GM23338 (cell line): ENCODE results near the gene STAC. TPM values are rescaled to one million over a fixed set of nuclear protein-coding genes. Genes with fewer than 3 reads are reported as not detected.
"Not testable (repeated sequence)": the region's sequence is repeated elsewhere in the genome, so short reads cannot be mapped to it uniquely, and the experiment has no call there.

Experiments
- ATAC-seq: fragments of 200-7000 bp; cut with Tn5 transposase; 3 replicates; pipeline ENCODE4 v1.9.1; 2020
- DNase-seq: peaks from one replicate; pipeline ENCODE4 v3.0.0-alpha.2; 2015; ENCODE audit warnings: low spot score
- H2AFZ ChIP-seq: fragments of 200-600 bp; sonication (generic); 2 replicates; pipeline ENCODE4 v1.8.0; 2016; ENCODE audit warnings: antibody characterized with exemption, mild to moderate bottlenecking, moderate library complexity
- H3F3A ChIP-seq: fragments of 200-600 bp; sonication (generic); replicated peaks from 2 replicates; pipeline ENCODE4 v1.8.0; 2017; ENCODE audit warnings: antibody characterized with exemption, mixed run types, low read depth
- H3K27ac ChIP-seq: fragments of 200-600 bp; sonication (generic); 2 replicates; pipeline ENCODE4 v1.6.1; 2016; ENCODE audit warnings: low read depth
- H3K27me3 ChIP-seq: fragments of 200-600 bp; sonication (generic); 2 replicates; pipeline ENCODE4 v1.8.0; 2016; ENCODE audit warnings: mild to moderate bottlenecking, mixed run types, moderate library complexity; ENCODE audit not compliant: insufficient read depth
- H3K36me3 ChIP-seq: fragments of 200-600 bp; sonication (generic); 2 replicates; pipeline ENCODE4 v1.8.0; 2016; ENCODE audit warnings: mild to moderate bottlenecking; ENCODE audit not compliant: insufficient read depth
- H3K4me1 ChIP-seq: fragments of 200-600 bp; sonication (generic); 2 replicates; pipeline ENCODE4 v1.8.0; 2016; ENCODE audit warnings: mild to moderate bottlenecking, moderate library complexity; ENCODE audit not compliant: insufficient read depth
- H3K4me2 ChIP-seq: fragments of 200-600 bp; sonication (generic); 2 replicates; pipeline ENCODE4 v1.7.1; 2017; ENCODE audit warnings: mixed run types
- H3K4me3 ChIP-seq: fragments of 200-600 bp; sonication (generic); 2 replicates; pipeline ENCODE4 v1.6.1; 2016; ENCODE audit warnings: mixed run types
- H3K79me2 ChIP-seq: fragments of 200-600 bp; sonication (generic); replicated peaks from 2 replicates; pipeline ENCODE4 v1.8.0; 2017; ENCODE audit warnings: mild to moderate bottlenecking; ENCODE audit not compliant: insufficient read depth
- H3K9me2 ChIP-seq: fragments of 200-600 bp; sonication (generic); 2 replicates; pipeline ENCODE4 v1.8.0; 2017; ENCODE audit not compliant: insufficient read depth
- H4K20me1 ChIP-seq: fragments of 200-600 bp; sonication (generic); replicated peaks from 2 replicates; pipeline ENCODE4 v1.8.0; 2017; ENCODE audit warnings: mild to moderate bottlenecking; ENCODE audit not compliant: insufficient read depth
- H3K27ac Mint-ChIP-seq: 2 replicates; pipeline ENCODE4 v1.8.0; 2020; ENCODE audit warnings: inconsistent platforms, mild to moderate bottlenecking, moderate library complexity, mixed read lengths
- H3K27me3 Mint-ChIP-seq: 3 replicates; pipeline ENCODE4 v1.8.0; 2022; ENCODE audit warnings: low read depth, mild to moderate bottlenecking, moderate library complexity, mixed read lengths, inconsistent platforms; ENCODE audit not compliant: insufficient read depth, poor library complexity
- H3K36me3 Mint-ChIP-seq: 3 replicates; pipeline ENCODE4 v1.8.0; 2021; ENCODE audit warnings: low read depth, mild to moderate bottlenecking, inconsistent platforms, moderate library complexity, mixed read lengths
- H3K4me1 Mint-ChIP-seq: 3 replicates; pipeline ENCODE4 v1.8.0; 2020; ENCODE audit warnings: mild to moderate bottlenecking, inconsistent platforms, mixed read lengths
- H3K4me3 Mint-ChIP-seq: 3 replicates; pipeline ENCODE4 v1.8.0; 2021; ENCODE audit warnings: moderate library complexity, mild to moderate bottlenecking, inconsistent platforms, mixed read lengths
- H3K9me3 Mint-ChIP-seq: 3 replicates; pipeline ENCODE4 v1.8.0; 2020; ENCODE audit warnings: moderate library complexity, mild to moderate bottlenecking, inconsistent platforms, mixed read lengths
- CREB1 ChIP-seq: fragments of 250-450 bp; sonication (Bioruptor Pico); IDR thresholded peaks from 2 replicates; pipeline ENCODE4 v1.5.0; 2020; ENCODE audit warnings: low read depth, mild to moderate bottlenecking, moderate library complexity
- EZH2 ChIP-seq: fragments of 200-600 bp; sonication (generic); IDR thresholded peaks from one replicate; pipeline ENCODE4 v1.8.0; 2017; ENCODE audit warnings: antibody characterized with exemption, mild to moderate bottlenecking, low read depth; ENCODE audit not compliant: unreplicated experiment
- EZH2phosphoT487 ChIP-seq: fragments of 200-600 bp; sonication (generic); IDR thresholded peaks from one replicate; pipeline ENCODE4 v1.8.1; 2018; ENCODE audit warnings: antibody characterized with exemption; ENCODE audit not compliant: unreplicated experiment
- JUNB ChIP-seq: IDR thresholded peaks from one replicate; pipeline ENCODE4 v1.6.1; 2016; ENCODE audit warnings: antibody characterized with exemption; ENCODE audit not compliant: unreplicated experiment
- NANOG ChIP-seq: IDR thresholded peaks from 2 replicates; pipeline ENCODE4 v1.6.1; 2016; ENCODE audit warnings: antibody characterized with exemption, borderline replicate concordance
- POLR2AphosphoS5 ChIP-seq: IDR thresholded peaks from 2 replicates; pipeline ENCODE4 v1.6.1; 2016; ENCODE audit warnings: antibody characterized with exemption, low read depth
- STAT1 ChIP-seq: IDR thresholded peaks from one replicate; pipeline ENCODE4 v1.6.1; 2016; ENCODE audit warnings: antibody characterized with exemption; ENCODE audit not compliant: unreplicated experiment
- ZNF114 ChIP-seq: fragments of 250-450 bp; sonication (Bioruptor Pico); IDR thresholded peaks from 2 replicates; pipeline ENCODE4 v1.5.0; 2020; ENCODE audit warnings: mild to moderate bottlenecking, moderate library complexity
- ZNF331 ChIP-seq: fragments of 250-450 bp; sonication (Bioruptor Pico); IDR thresholded peaks from 2 replicates; pipeline ENCODE4 v1.5.0; 2020; ENCODE audit warnings: low read depth, mild to moderate bottlenecking, moderate library complexity
- polyA plus RNA-seq: library from polyadenylated mRNA; unstranded; fragments of >200 nt; fragmentation: Nextera tagmentation; extraction: Ambion mirVana; gene quantifications from 2 replicates; pipeline ENCODE4 v1.2.1, GENCODE V29; 2016
- total RNA-seq: library from RNA; depleted of rRNA; stranded (reverse); fragments of >200 nt; shearing (Covaris generic); gene quantifications from 2 replicates; pipeline ENCODE4 v1.2.3, GENCODE V29; 2014
- TF ChIP-seq, protein P1 (sequence below): IDR thresholded peaks from one replicate; pipeline ENCODE4 v1.6.1; 2018; ENCODE audit warnings: antibody characterized with exemption; ENCODE audit not compliant: unreplicated experiment
- TF ChIP-seq, protein P2 (sequence below), 2 experiments: fragments of 200-600 bp in 1 of 2; sonication (generic) in 1 of 2; conservative IDR thresholded peaks; 2 replicates each; pipeline versions ENCODE4 v1.5.1 to v1.6.1; 2016 to 2017; ENCODE audit warnings: antibody characterized with exemption in 2 of 2, low read depth in 2 of 2, mild to moderate bottlenecking in 2 of 2, moderate library complexity in 1 of 2
- TF ChIP-seq, protein P3 (sequence below): IDR thresholded peaks from 2 replicates; pipeline ENCODE4 v1.6.1; 2016; ENCODE audit warnings: antibody characterized with exemption

The STAC gene
- total and polyA plus RNA-seq, 2 experiments from 2014 or later = 5.6 to 22.9 TPM

DNA sequence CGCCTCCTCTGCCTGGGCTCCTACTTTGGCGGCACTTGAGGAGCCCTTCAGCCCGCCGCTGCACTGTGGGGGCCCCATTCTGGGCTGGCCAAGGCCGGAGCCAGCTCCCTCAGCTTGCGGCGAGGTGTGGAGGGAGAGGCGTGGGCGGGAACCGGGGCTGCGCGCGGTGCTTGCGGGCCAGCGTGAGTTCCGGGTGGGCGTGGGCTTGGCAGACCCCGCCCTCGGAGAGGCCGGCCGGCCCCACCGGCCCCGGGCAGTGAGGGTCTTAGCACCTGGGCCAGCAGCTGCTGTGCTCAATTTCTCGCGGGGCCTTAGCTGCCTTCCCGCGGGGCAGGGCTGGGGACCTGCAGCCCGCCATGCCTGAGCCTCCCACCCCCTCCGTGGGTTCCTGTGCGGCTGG, 72.9 kb downstream of the STAC start:
- H3K4me3 Mint-ChIP-seq, ATAC-seq, H3K27ac Mint-ChIP-seq, H3K4me3 ChIP-seq, H3K36me3 Mint-ChIP-seq, H3K9me3 Mint-ChIP-seq, H3K27me3 ChIP-seq, H2AFZ ChIP-seq, H4K20me1 ChIP-seq, H3K4me1 Mint-ChIP-seq, H3K4me2 ChIP-seq, H3K27ac ChIP-seq, DNase-seq, H3K27me3 Mint-ChIP-seq, H3K4me1 ChIP-seq, H3K79me2 ChIP-seq, H3K36me3 ChIP-seq, H3K9me2 ChIP-seq, H3F3A ChIP-seq: not testable (repeated sequence)

DNA sequence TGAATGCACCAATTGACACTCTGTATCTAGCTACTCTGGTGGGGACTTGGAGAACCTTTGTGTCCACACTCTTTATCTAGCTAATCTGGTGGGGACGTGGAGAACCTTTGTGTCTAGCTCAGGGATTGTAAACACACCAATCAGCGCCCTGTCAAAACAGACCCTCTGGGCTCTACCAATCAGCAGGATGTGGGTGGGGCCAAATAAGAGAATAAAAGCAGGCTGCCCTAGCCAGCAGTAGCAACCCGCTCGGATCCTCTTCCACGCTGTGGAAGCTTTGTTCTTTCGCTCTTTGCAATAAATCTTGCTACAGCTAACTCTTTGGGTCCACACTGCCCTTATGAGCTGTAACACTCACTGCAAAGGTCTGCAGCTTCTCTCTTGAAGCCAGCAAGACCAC, 73.6 kb downstream of the STAC start:
- H3K4me1 Mint-ChIP-seq = not testable (repeated sequence)

DNA sequence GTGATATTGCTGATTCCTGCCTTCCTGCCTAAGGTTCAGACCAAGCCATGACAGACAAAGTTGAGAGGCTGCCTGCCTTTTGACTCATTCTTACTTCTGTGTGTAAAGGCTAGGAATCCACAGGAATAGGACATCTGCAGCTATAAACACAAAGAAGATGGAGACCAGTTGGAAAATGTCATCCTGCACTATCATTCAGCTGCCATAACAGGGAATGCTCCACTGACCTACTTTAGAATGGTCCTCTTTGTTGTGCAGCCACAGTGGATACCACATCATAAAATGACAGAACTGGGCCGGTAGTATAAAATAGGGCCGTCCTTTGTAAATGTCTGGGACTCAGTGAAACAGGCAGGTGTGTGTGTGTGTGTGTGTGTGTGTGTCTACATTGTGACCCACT, 75.1 kb downstream of the STAC start:
- no peak for ATAC-seq
- no peak overlapping the region for H3K4me2 ChIP-seq
- H3F3A ChIP-seq = no peaks in the 10 kb centered on the region
- no peak overlapping the region for H3K4me3 ChIP-seq
- no peaks in the 10 kb centered on the region for H3K9me2 ChIP-seq
- H3K27ac ChIP-seq = no peak overlapping the region
- peaks cover 3% of the 10 kb centered on the region for H3K27me3 Mint-ChIP-seq
- H3K4me3 Mint-ChIP-seq = no peak overlapping the region
- no peaks in the 10 kb centered on the region for H3K27me3 ChIP-seq
- H3K4me1 ChIP-seq = no peaks in the 10 kb centered on the region
- no peak overlapping the region for H2AFZ ChIP-seq
- H3K9me3 Mint-ChIP-seq = no peaks in the 10 kb centered on the region
- no peak overlapping the region for H3K27ac Mint-ChIP-seq
- no peaks in the 10 kb centered on the region for H3K36me3 ChIP-seq
- H4K20me1 ChIP-seq = no peaks in the 10 kb centered on the region
- H3K4me1 Mint-ChIP-seq = no peaks in the 10 kb centered on the region
- peaks cover 8% of the 10 kb centered on the region for H3K36me3 Mint-ChIP-seq
- DNase-seq = no peak
- no peaks in the 10 kb centered on the region for H3K79me2 ChIP-seq
- TF ChIP-seq ZNF114 (no peak), EZH2phosphoT487 (no peak), NANOG (no peak), ZNF331 (CRISPR knock-in tag) (no peak), POLR2AphosphoS5 (no peak), EZH2 (no peak), JUNB (no peak), STAT1 (no peak), CREB1 (CRISPR knock-in tag) (no peak)
- TF ChIP-seq, protein P1, sequence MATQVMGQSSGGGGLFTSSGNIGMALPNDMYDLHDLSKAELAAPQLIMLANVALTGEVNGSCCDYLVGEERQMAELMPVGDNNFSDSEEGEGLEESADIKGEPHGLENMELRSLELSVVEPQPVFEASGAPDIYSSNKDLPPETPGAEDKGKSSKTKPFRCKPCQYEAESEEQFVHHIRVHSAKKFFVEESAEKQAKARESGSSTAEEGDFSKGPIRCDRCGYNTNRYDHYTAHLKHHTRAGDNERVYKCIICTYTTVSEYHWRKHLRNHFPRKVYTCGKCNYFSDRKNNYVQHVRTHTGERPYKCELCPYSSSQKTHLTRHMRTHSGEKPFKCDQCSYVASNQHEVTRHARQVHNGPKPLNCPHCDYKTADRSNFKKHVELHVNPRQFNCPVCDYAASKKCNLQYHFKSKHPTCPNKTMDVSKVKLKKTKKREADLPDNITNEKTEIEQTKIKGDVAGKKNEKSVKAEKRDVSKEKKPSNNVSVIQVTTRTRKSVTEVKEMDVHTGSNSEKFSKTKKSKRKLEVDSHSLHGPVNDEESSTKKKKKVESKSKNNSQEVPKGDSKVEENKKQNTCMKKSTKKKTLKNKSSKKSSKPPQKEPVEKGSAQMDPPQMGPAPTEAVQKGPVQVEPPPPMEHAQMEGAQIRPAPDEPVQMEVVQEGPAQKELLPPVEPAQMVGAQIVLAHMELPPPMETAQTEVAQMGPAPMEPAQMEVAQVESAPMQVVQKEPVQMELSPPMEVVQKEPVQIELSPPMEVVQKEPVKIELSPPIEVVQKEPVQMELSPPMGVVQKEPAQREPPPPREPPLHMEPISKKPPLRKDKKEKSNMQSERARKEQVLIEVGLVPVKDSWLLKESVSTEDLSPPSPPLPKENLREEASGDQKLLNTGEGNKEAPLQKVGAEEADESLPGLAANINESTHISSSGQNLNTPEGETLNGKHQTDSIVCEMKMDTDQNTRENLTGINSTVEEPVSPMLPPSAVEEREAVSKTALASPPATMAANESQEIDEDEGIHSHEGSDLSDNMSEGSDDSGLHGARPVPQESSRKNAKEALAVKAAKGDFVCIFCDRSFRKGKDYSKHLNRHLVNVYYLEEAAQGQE = no peak
- TF ChIP-seq, protein P2, sequence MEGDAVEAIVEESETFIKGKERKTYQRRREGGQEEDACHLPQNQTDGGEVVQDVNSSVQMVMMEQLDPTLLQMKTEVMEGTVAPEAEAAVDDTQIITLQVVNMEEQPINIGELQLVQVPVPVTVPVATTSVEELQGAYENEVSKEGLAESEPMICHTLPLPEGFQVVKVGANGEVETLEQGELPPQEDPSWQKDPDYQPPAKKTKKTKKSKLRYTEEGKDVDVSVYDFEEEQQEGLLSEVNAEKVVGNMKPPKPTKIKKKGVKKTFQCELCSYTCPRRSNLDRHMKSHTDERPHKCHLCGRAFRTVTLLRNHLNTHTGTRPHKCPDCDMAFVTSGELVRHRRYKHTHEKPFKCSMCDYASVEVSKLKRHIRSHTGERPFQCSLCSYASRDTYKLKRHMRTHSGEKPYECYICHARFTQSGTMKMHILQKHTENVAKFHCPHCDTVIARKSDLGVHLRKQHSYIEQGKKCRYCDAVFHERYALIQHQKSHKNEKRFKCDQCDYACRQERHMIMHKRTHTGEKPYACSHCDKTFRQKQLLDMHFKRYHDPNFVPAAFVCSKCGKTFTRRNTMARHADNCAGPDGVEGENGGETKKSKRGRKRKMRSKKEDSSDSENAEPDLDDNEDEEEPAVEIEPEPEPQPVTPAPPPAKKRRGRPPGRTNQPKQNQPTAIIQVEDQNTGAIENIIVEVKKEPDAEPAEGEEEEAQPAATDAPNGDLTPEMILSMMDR (conservative IDR thresholded peaks at IDR 0.05; ENCODE audit: low read depth in 2 of 2) = no peak
- TF ChIP-seq, protein P3, sequence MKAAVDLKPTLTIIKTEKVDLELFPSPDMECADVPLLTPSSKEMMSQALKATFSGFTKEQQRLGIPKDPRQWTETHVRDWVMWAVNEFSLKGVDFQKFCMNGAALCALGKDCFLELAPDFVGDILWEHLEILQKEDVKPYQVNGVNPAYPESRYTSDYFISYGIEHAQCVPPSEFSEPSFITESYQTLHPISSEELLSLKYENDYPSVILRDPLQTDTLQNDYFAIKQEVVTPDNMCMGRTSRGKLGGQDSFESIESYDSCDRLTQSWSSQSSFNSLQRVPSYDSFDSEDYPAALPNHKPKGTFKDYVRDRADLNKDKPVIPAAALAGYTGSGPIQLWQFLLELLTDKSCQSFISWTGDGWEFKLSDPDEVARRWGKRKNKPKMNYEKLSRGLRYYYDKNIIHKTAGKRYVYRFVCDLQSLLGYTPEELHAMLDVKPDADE = no peak

More for the DNA sequence above, 73.6 kb downstream of the STAC start:
- not testable (repeated sequence) for H3K4me3 ChIP-seq, H4K20me1 ChIP-seq, H3K4me2 ChIP-seq, H3K9me2 ChIP-seq, H3K79me2 ChIP-seq, H3K4me3 Mint-ChIP-seq, ATAC-seq, DNase-seq, H3K36me3 Mint-ChIP-seq, H3K36me3 ChIP-seq, H3K27me3 ChIP-seq, H2AFZ ChIP-seq, H3K4me1 ChIP-seq, H3K27ac Mint-ChIP-seq, H3F3A ChIP-seq, H3K9me3 Mint-ChIP-seq, H3K27ac ChIP-seq, H3K27me3 Mint-ChIP-seq
